ENCODE results near the gene LRRC4C.

Gene LRRC4C

GRCh38 chr11:40291329-40291728 lies 1168.1 kb downstream of the LRRC4C start:
- Histone ChIP-seq H3K4me3 (no peak overlapping the region), H3K27ac (no peak overlapping the region)

GRCh38 chr11:40290171-40290631 lies 1169.3 kb downstream of the LRRC4C start:
- H3K27ac ChIP-seq, result no peak overlapping the region
- H3K4me3 ChIP-seq, result no peak overlapping the region

DNA sequence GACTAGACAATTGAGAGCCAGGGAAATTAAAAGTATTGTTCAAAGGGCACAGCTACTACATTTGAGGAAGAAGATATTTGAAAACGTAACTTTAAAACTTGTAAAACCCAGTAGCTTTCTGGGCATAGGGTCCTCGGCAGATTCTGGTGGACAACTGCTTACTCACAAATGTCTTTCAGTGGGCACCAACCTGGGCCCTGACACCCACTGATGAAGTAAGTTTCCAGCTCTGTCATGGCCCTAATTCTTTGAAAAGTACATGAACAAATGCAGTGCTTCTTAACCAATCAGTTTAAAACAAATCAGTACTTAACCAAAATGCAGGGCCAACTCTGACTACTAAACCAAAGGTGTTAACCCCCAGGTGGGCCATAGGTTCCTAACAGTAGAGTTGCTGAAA lies 1170.1 kb downstream of the LRRC4C start:
- Histone ChIP-seq H3K27ac (no peak overlapping the region), H3K4me3 (no peak overlapping the region)

- Histone ChIP-seq H3K4me3 (no peak overlapping the region), H3K27ac (no peak overlapping the region)
Observed at GRCh38 chr11:40287916-40288803, 1171.3 kb downstream of the LRRC4C start.

DNA sequence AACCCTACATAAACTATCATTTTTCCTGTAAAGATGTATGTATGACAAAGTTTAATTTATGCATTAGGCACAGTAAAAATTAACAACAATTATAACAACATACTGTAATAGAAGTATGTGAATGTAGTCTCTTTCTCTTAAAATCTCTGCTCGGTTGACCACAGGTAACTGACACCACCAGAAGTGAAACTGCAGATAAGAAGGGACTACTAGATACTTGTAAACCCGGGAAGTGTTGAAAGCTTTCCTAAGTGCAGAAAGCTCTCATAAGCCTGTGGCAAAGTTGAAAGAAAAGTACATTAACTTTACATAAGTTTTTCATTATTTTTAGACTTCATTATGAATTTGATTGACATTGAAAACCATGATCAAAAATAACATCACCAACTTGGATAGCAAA lies 1173.3 kb downstream of the LRRC4C start:
- no peak overlapping the region for H3K4me3 ChIP-seq
- no peak overlapping the region for H3K27ac ChIP-seq

DNA sequence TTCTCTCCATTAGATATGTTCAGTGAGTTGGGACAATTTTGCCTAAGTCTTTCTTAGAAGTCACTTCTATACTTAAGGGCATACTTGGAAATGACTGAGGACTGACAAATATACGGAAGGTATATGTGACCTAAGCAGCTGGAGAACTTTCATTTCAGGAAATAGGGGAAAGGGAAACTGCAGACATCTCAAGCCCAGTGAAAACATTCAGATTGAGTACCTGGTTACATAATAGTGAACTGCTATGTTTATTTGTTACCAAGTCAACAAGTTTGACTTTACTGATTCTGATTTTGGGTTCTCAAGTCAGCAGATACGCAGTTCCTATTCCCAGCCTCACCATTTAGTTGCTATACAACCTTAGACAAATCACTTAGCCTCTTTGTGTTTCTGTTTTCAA lies 1173.9 kb downstream of the LRRC4C start:
- Histone ChIP-seq H3K27ac (no peak overlapping the region), H3K4me3 (no peak overlapping the region)

GRCh38 chr11:40281052-40281580 lies 1178.3 kb downstream of the LRRC4C start:
- H3K27ac ChIP-seq, result peak overlapping the region in 1 of 21 experiments; percentile 10
- H3K4me3 ChIP-seq, result no peak overlapping the region

GRCh38 chr11:40280159-40281051 lies 1179.0 kb downstream of the LRRC4C start:
- H3K4me3 ChIP-seq, result no peak overlapping the region
- H3K27ac ChIP-seq, result peak overlapping the region in 1 of 21 experiments; percentile 10

GRCh38 chr11:40276960-40277359 lies 1182.5 kb downstream of the LRRC4C start:
- H3K27ac ChIP-seq, result no peak overlapping the region
- H3K4me3 ChIP-seq, result no peak overlapping the region

GRCh38 chr11:40274017-40274416 lies 1185.4 kb downstream of the LRRC4C start:
- Histone ChIP-seq H3K27ac (no peak overlapping the region), H3K4me3 (no peak overlapping the region)

GRCh38 chr11:40273192-40273732 lies 1186.2 kb downstream of the LRRC4C start:
- Histone ChIP-seq H3K4me3 (no peak overlapping the region), H3K27ac (no peak overlapping the region)

- H3K4me3 ChIP-seq, result no peak overlapping the region
- no peak overlapping the region for H3K27ac ChIP-seq
Observed at GRCh38 chr11:40271361-40271760, 1188.1 kb downstream of the LRRC4C start.

DNA sequence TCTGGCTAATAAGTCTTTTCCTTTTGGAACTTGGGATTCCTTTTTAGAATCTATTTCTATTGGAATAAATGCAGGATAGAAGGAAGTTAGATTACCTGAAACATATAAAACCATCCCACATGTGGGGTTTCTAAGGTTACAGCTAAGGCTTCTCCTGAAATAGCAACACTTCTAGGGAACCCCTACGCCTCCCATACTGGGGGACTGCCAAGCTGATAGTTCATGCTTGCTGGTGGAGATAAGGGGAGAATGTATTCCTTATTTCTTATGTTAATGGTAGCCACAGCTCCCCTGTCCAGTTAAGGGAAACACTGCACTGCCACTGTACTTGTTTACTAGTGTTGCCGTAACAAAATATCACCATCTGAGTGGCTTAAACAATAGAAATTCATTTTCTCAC lies 1189.6 kb downstream of the LRRC4C start:
- H3K4me3 ChIP-seq, result no peak overlapping the region
- H3K27ac ChIP-seq, result no peak overlapping the region

GRCh38 chr11:40268551-40268950 lies 1190.9 kb downstream of the LRRC4C start:
- H3K27ac ChIP-seq, result no peak overlapping the region
- H3K4me3 ChIP-seq, result no peak overlapping the region

DNA sequence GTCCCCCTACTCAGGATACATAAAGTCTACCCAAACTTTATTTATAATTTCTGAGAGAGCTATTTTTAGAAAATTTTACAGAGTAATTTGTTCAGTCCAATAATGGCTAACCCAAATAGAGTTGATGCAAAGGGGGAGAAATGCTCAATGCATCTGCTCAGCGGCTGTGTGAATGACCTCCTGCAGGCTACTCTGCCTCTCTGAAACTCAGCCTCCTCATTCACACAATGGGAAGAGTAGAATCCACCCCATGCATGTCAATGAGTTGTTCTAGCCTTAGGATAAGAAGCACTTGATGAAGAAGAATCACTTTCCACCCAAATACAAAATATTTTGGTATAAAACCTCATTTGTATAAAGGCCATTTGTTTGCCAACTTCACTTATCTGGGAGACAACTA lies 1204.0 kb downstream of the LRRC4C start:
- H3K27ac ChIP-seq, result no peak overlapping the region
- H3K4me3 ChIP-seq, result no peak overlapping the region

DNA sequence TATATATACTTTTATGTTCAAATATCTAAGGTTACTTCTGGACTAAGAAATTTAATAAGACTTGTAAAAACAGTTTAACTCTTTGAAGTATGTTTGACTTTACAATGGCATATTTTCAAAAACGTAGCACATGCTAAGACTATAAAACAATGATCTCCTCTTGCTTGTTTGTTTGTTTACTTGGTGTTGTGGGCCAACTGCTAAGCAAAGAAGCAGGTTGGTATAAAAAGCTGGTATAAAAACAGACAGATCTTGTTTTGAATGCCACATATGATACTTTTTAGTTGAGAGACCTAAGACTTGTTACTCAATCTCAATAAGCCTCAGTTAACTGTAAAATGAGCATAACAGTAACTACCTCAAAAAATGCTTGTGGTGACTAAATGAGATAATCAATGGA lies 1206.3 kb downstream of the LRRC4C start:
- no peak overlapping the region for H3K4me3 ChIP-seq
- H3K27ac ChIP-seq, result no peak overlapping the region

DNA sequence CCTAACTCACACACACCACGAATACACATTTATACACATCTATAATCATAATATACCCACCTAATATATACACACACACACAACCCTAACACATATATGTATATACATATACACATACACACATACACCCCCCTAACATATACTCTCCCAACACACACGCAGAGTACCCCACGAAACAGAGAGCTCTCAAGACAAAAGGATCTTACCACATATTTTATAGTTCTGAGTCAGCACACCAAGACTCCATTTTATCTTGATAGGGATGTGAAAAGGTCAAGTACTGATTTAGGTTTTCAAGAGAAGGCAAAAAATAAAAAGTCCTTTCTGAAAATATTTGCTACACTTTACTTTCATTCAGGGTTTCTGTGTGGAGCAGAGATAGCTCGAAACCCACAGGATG lies 1207.2 kb downstream of the LRRC4C start:
- H3K4me3 ChIP-seq, result no peak overlapping the region

DNA sequence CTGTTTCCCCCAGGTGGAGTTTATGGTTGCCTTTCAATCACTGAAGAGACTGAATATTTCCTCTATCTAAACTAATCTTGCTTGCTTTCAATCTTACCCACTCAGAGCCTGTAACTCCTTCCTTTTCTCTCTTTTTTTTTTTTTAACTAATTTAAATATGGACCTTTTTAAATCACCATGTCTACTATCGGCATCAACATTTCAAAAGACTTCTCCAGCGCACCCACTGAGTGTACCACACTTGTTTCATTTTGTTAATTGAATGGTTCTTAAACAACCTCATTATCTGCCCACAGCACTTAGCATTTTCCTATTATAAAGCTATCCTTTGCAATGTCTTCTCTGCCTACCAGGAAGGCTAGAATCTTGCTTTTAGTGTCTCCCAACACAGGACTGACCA lies 1212.5 kb downstream of the LRRC4C start:
- Histone ChIP-seq H3K4me3 (no peak overlapping the region), H3K27ac (no peak overlapping the region)

More for the DNA sequence above, 1207.2 kb downstream of the LRRC4C start:
- no peak overlapping the region for H3K27ac ChIP-seq

GRCh38 chr11:40241524-40242051 lies 1217.9 kb downstream of the LRRC4C start:
- no peak overlapping the region for H3K4me3 ChIP-seq
- H3K27ac ChIP-seq, result no peak overlapping the region

- H3K4me3 ChIP-seq, result no peak overlapping the region
- no peak overlapping the region for H3K27ac ChIP-seq
Observed at GRCh38 chr11:40240284-40240683, 1219.2 kb downstream of the LRRC4C start.

Measured in skin epidermis (tissue), 12 donors.